ENCODE measurements around the gene XPA.
A peak's percentile ranks its signal among the peaks of the same experiment; 100 is the strongest.
"Not testable (repeated sequence)": the region's sequence is repeated elsewhere in the genome, so short reads cannot be mapped to it uniquely, and the experiment has no call there.

Gene XPA

GRCh38 chr9:97696803-97697601 lies at the start of gene XPA:
Gene XPA (minus strand): TSS chr9:97697340. CDS start chr9:97697292, 48 bp downstream.
- peak; percentile 98 for DNase-seq

GRCh38 chr9:97744710-97745708 lies 47.9 kb upstream of the XPA start:
- DNase-seq, result no peak

- DNase-seq, result not testable (repeated sequence)
Measured at GRCh38 chr9:97744025-97744424, 46.9 kb upstream of the XPA start.

- DNase-seq, result no peak
Measured at GRCh38 chr9:97742545-97742944, 45.4 kb upstream of the XPA start.

- no peak for DNase-seq
Measured at GRCh38 chr9:97741947-97742346, 44.8 kb upstream of the XPA start.

GRCh38 chr9:97740848-97741821 lies 44.0 kb upstream of the XPA start:
- DNase-seq, result peak; percentile 8

GRCh38 chr9:97737429-97737828 lies 40.3 kb upstream of the XPA start:
- DNase-seq, result no peak

- DNase-seq, result no peak
Measured at GRCh38 chr9:97735070-97735600, 38.0 kb upstream of the XPA start.

- no peak for DNase-seq
Measured at GRCh38 chr9:97726716-97727115, 29.6 kb upstream of the XPA start.

- DNase-seq, result no peak
Measured at GRCh38 chr9:97723819-97724218, 26.7 kb upstream of the XPA start.

GRCh38 chr9:97722331-97722730 lies 25.2 kb upstream of the XPA start:
- no peak for DNase-seq

GRCh38 chr9:97721396-97721795 lies 24.3 kb upstream of the XPA start:
- DNase-seq, result no peak

GRCh38 chr9:97717866-97718265 lies 20.7 kb upstream of the XPA start:
- no peak for DNase-seq

- no peak for DNase-seq
Measured at GRCh38 chr9:97714435-97714834, 17.3 kb upstream of the XPA start.

- no peak for DNase-seq
Measured at GRCh38 chr9:97711223-97711626, 14.1 kb upstream of the XPA start.

- DNase-seq, result peak; percentile 74
Measured at GRCh38 chr9:97710356-97711222, 13.4 kb upstream of the XPA start.

- DNase-seq, result no peak
Measured at GRCh38 chr9:97706246-97706645, 9.1 kb upstream of the XPA start.

- peak; percentile 23 for DNase-seq
Measured at GRCh38 chr9:97705354-97705950, 8.3 kb upstream of the XPA start.

GRCh38 chr9:97704851-97705250 lies 7.7 kb upstream of the XPA start:
- DNase-seq, result no peak

- DNase-seq, result no peak
Measured at GRCh38 chr9:97704345-97704677, 7.2 kb upstream of the XPA start.
